NCI-H2171 (cell line): Measurements from ENCODE around the gene AOC1.
"Not testable (repeated sequence)": the region's sequence is repeated elsewhere in the genome, so short reads cannot be mapped to it uniquely, and the experiment has no call there.

ENCODE experiments used
- DNase-seq: peaks from one replicate; lab custom pipeline; 2025; lab: John Stamatoyannopoulos, UW

Gene AOC1, protein sequence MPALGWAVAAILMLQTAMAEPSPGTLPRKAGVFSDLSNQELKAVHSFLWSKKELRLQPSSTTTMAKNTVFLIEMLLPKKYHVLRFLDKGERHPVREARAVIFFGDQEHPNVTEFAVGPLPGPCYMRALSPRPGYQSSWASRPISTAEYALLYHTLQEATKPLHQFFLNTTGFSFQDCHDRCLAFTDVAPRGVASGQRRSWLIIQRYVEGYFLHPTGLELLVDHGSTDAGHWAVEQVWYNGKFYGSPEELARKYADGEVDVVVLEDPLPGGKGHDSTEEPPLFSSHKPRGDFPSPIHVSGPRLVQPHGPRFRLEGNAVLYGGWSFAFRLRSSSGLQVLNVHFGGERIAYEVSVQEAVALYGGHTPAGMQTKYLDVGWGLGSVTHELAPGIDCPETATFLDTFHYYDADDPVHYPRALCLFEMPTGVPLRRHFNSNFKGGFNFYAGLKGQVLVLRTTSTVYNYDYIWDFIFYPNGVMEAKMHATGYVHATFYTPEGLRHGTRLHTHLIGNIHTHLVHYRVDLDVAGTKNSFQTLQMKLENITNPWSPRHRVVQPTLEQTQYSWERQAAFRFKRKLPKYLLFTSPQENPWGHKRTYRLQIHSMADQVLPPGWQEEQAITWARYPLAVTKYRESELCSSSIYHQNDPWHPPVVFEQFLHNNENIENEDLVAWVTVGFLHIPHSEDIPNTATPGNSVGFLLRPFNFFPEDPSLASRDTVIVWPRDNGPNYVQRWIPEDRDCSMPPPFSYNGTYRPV

DNA sequence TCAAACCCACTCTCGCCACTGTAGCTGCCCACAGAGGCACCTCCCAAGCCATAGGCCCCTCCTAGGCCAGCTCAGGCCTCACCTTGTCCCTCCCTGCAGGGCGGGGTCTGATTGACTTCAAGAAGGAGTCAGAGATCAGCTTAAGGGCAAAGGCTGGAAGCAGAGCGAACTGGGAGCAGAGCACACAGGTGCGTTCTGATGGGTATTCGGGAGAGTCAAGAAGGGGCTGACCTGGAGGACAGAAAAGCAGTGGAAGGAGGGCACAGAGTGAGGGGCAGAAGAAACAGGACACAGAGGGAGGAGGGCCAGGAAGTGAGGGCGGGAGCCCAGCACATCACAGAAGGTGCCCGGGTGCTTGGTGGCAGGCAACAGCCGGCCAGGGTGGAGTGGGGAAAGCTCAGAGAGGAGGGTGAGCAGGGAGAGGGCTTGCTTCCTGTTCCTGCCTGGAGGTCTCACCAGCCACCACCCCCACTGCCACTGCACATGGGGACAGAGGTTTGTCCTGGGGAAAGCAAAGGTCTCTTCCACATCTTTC lies at the start of gene AOC1:
TSS of gene AOC1 (plus strand) at position 147 of the 535 bp plus-strand sequence. CDS start 3,954 bp downstream, outside the sequence.
- no peak for DNase-seq

- DNase-seq, result no peak
These were observed 49.0 kb upstream of the AOC1 start for GRCh38 chr7:150803161-150803860.

GRCh38 chr7:150804802-150805201 lies 47.5 kb upstream of the AOC1 start:
- DNase-seq, result no peak

GRCh38 chr7:150805864-150806263 lies 46.5 kb upstream of the AOC1 start:
- DNase-seq, result no peak

DNA sequence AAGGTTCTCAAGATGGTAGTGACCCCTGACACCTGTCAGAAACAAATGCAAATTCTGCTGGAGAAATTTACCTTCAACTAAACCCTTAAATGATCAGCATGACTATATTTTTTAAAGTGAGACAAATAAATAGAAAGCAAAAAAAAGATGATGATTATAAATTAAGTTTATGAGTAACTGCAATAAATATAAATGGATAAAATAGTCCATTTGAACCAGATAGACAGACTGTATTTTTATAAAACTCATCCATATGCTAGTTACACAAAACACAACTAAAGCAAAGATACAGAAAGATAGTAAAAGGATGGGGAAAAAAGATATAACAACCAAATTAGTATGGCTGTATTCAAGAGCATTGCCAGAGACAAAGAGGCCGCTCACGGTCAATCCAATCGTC lies 45.9 kb upstream of the AOC1 start:
- no peak for DNase-seq

- DNase-seq, result no peak
These were observed 45.5 kb upstream of the AOC1 start for GRCh38 chr7:150806863-150807262.

DNA sequence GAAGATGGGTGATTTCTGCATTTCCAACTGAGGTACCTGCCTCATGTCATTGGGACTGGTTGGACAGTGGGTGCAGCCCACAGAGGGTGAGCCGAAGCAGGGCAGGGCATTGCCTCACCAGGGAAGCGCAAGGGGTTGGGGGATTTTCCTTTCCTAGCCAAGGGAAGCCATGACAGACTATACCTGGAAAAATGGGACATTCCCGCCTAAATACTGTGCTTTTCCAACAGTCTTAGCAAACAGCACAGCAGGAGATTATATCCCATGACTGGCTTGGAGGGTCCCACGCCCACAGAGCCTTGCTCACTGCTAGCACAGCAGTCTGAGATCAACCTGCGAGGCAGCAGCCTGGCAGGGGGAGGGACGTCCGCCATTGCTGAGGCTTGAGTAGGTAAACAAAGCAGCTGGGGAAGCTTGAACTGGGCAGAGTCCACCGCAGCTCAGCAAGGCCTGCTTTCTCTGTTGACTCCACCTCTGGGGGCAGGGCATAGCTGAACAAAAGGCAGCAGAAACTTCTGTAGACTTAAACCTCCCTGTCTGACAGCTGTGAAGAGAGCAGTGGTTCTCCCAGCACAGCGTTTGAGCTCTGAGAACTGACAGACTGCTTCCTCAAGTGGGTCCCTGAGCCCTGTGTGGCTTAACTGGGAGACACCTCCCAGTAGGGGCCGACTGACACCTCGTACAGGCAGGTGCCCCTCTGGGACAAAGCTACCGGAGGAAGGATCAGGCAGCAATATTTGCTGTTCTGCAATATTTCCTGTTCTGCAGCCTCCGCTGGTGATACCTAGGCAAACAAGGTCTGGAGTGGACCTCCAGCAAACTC lies 44.5 kb upstream of the AOC1 start:
- DNase-seq, result not testable (repeated sequence)

GRCh38 chr7:150814328-150815001 lies 37.9 kb upstream of the AOC1 start:
- no peak for DNase-seq

DNA sequence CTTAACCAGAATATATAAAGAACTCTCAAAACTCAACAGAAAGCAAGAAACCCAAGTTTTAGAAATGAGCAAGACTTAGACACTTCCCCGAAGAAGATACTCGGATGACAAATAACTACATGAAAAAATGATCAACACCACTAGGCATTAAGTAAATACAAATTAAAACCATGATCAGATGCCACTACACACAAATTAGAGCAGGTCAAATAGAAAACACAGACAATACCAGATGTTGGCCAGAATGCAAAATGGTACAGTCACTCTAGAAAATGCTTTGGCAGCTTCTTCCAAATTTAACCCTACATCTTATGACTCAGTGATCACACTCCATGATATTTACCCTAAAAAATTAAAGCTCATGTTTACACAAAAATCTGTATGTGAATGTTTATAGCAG lies 33.3 kb upstream of the AOC1 start:
- no peak for DNase-seq

- DNase-seq, result no peak
These were observed 32.2 kb upstream of the AOC1 start for GRCh38 chr7:150820148-150820547.

DNA sequence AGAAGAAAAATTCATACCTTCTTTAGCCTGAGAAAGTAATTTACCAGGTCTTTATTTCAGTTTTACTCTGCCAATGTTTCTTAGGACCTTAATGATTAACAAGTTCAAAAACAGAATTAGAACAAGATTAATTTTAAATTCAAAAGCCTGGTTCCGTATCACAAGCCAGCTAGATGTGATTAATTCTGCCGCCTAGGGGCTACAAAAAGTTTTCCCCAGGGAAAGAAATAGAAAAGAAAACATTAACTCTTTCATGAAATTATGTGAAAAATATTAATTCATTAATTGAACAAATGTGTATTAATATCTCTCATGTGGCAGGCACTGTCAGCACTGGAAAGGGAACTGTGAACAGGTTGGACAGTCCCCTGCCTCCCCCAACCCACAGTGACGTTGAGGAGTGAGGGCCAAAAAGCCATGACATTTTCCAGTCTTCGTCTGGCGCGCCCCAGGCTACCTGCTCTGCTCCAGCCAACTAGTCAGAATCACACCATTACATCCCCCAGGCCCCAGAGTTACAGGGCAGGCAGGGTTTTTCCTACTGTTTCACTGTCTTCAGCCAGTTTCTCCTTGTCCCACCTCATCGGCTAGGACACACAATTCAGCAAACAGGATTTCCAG lies 31.6 kb upstream of the AOC1 start:
- no peak for DNase-seq

DNA sequence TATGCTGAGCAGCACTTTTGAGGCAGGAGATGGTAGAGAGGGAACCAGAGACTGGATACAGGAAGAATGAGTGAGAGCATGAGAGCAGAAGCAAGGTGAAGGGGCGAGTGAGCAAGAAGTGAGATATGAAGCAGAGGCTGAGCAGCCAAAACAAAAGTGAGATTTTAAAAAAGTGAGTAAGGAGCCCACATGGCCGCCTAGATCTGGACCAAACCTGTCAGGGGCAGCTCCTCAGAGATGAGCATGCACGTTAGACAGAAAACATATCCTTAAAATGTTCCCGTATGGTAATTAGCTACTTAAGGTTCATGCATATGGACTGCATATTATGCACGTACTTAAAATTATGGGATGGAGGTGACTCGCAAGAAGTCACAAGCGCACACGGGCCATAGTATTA lies 29.3 kb upstream of the AOC1 start:
- no peak for DNase-seq

GRCh38 chr7:150823484-150824126 lies 28.7 kb upstream of the AOC1 start:
- DNase-seq, result no peak

DNA sequence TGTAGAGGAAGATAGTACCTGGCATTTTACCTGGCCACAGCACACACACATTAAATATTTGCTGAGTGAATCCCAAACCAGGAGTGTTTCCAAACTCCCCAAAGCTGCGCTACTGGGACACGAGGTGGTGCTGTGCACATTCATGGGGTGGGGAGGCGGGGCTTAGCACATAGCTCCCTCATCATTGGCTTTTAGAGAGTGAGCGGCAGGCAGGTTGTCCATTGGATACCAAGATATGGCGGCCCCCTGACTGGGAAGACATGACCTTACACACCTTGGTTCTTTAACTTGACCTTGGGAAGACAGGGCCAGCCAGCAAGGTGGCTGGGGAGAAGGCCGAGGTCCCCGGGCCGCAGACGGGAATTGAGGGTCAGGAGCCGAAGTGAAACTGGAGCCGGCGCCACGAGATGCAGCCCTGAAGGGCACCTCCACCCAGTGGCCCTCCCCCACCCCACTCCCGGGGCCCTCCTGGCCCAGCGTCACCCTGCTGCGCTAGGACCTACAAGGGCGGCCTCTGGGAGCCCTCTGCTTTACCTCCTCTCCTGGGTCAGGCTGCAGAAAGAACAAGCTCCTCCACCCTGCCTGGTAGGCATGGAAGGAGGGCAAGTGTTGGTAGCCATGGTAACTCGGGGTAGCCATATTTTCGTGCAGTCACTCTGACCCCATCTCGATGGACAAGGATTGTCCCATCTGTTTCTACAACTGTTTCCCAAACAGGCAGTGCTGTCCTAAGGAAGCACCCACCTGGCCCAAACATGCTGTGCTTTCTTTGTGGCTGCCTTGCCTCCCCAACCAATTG lies 27.7 kb upstream of the AOC1 start:
- DNase-seq, result no peak

DNA sequence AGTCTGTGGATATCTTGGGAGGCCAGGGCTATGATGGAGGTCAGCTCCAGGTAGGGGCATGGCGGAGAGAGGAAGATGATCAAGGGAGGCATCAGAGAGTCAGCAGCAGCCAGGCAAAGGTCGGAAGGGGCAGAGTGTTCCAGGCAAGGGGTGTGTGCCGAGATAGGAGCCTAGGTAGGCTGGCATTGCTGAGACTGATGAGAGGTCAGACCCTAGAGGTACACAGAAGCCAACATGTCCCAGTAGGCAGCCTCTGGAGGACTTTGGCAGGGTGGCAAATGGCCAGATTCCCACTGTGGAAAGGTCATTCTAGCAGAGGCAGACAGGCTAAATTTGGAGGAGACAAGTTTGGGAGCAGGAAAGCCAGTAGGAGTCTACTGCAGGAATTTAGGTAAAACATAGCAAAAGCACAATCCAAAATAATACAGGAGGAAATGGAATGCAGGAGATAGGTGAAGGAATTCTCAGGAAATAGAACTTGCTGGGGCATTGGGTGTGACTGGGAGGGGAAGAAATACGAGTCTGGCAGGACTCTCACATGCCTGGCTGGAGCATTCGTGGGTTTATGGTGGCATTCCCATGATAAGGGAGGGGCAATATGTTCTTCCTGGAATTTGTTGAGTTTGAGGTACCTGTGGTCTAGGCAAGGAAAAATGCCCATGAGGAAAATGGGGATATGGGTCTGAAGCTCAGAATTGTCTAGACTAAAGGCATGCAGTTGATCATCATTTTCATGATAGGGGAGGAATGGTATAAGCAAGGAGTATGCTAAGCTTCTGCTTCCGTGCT lies 26.1 kb upstream of the AOC1 start:
- no peak for DNase-seq

GRCh38 chr7:150828384-150828783 lies 23.9 kb upstream of the AOC1 start:
- no peak for DNase-seq

DNA sequence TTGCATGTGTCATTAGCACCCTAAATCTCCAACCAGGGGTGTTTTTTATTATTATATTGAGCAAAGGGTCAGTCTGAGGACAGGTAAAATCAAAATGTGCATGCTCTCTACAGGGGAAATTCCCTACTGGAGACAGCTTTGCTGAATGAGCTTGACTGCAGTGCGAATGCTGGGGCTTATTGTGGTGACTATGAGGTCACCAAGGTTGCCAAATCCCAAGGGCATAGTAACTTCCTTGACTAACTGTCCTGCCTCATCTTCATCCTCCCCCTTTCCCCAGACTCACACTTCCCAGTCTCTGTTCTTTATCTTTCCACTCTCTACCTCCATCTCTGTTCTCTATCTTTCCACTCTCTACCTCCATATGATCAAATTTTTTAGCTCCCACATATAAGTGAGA lies 22.9 kb upstream of the AOC1 start:
- no peak for DNase-seq

DNA sequence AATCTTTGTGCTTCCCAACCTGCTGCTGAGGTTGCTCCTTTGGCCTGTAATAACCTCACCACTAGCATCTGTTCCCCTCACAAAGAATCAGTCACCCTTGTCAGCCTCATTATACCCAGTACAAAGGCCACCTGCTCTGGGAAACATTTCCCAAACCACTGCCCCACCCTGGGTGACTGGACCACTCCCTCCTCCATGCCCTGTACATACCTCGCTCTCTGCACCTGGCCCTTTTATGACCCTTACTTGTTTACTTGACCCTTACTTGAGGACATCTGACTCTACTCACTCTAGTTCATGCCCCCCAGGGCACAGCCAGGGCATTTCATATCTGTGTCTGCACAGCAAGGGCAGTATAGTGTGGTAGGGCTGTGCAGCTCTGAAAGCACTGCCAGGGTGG lies 21.4 kb upstream of the AOC1 start:
- DNase-seq, result no peak
